Activated CD4-positive, CD25-positive, alpha-beta regulatory T cell treated with anti-CD3 and anti-CD28 coated beads, Interleukin-2, amount 50 U/mL, for 72 hours (primary cell): ENCODE measurements around the gene ZNF470.

ENCODE experiments used
- DNase-seq: peaks from one replicate; pipeline ENCODE4 v3.0.0; 2021

Gene ZNF470

GRCh38 chr19:56567274-56568120 lies at the start of gene ZNF470:
Gene ZNF470 (plus strand): TSS chr19:56567468. CDS start chr19:56570312, 2,844 bp downstream.
- peak; percentile 90 for DNase-seq

DNA sequence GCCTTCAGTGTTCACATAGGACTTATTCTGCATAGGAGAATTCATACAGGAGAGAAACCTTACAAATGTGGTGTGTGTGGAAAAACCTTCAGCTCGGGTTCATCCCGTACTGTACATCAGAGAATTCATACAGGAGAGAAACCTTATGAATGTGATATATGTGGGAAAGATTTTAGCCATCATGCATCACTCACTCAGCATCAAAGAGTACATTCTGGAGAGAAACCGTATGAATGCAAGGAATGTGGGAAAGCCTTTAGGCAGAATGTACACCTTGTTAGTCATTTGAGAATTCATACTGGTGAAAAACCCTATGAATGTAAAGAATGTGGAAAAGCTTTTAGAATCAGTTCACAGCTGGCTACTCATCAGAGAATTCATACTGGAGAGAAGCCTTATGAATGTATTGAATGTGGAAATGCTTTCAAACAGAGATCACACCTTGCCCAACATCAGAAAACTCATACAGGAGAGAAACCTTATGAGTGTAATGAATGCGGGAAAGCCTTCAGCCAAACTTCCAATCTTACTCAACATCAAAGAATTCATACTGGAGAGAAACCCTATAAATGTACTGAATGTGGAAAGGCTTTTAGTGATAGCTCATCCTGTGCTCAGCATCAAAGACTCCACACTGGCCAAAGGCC lies 41.9 kb upstream of the ZNF470 start:
- DNase-seq = no peak

DNA sequence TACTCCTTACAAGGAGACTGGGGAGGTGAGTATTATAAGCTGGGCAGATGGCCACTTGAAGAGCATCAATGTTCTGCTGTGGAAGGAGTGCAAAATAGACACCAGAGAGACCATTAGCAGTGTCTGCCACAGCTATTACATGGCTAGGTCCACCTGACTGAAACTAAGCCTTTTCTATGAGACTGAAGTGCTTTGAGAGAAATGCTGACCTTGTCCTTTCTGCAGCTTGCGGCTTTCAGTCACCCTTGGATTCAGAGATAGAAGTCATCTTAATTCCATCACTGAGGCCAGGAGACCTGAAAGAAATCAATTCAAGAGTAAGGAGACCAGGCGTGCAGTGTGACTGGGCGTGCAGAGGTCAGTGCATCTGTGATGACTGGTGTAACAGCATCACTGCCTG lies 29.8 kb upstream of the ZNF470 start:
- no peak for DNase-seq

DNA sequence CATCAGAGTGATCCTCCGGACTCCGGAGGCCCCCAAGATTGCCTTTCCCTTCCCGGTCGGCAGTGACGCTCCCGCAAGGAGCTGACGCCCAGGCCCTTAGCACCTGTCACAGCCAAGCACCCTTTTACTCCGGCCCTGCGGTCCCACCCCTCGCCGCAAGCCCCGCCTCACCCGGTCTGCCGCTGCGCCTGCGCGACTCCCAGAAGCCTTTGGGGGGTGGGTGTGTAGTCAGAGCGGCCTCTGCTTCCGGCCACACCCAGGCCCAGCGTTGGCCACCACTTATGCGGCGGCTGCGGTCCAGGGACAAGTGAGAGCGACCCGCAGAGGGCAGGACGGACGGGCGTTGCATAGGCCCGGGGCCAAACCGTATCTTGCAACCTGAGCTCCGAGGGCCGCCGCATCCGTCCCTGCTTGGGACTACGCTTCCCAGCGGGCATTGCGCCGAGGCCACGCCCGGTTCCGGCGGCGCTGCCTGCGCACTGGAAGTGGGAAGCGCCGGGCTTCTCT lies 29.0 kb upstream of the ZNF470 start:
- peak; percentile 90 for DNase-seq

DNA sequence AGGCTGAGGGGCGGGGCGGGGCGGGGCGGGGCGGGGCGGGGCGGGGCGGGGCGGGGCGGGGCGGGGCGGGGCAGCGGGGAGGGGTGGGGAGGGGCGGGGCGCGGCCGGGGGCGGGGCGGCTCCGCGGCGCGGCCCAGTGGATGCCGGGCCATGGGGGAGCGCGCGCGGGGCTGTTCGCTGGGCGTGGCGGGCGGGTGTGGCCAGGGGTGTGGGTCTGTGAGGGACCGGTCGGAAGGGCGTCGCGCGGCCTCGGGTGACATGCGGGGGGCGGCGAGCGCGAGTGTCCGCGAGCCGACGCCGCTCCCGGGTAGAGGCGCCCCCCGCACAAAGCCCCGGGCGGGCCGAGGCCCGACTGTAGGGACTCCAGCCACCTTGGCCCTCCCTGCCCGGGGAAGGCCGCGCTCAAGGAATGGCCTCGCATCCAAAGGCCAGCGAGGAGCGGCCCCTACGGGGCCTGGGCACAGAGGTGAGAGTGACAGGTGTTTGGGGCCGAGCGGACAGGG lies 28.5 kb upstream of the ZNF470 start, which contains the start of gene ZFP28:
Gene ZFP28 (plus strand): TSS at position 188 of the 503 bp plus-strand sequence. CDS start 71 bp downstream, at position 259.
- peak; percentile 64 for DNase-seq

- DNase-seq = no peak
Observed at GRCh38 chr19:56543776-56544175, 23.5 kb upstream of the ZNF470 start.

- DNase-seq = no peak
Observed at GRCh38 chr19:56547535-56547934, 19.7 kb upstream of the ZNF470 start.

DNA sequence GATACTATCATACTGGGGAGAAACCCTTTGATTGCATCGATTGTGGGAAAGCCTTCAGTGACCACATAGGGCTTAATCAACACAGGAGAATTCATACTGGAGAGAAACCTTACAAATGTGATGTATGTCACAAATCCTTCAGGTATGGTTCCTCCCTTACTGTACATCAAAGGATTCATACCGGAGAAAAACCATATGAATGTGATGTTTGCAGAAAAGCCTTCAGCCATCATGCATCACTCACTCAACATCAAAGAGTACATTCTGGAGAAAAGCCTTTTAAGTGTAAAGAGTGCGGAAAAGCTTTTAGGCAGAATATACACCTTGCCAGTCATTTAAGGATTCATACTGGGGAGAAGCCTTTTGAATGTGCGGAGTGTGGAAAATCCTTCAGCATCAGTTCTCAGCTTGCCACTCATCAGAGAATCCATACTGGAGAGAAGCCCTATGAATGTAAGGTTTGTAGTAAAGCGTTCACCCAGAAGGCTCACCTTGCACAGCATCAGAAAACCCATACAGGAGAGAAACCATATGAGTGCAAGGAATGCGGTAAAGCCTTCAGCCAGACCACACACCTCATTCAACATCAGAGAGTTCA lies 12.9 kb upstream of the ZNF470 start:
- no peak for DNase-seq

DNA sequence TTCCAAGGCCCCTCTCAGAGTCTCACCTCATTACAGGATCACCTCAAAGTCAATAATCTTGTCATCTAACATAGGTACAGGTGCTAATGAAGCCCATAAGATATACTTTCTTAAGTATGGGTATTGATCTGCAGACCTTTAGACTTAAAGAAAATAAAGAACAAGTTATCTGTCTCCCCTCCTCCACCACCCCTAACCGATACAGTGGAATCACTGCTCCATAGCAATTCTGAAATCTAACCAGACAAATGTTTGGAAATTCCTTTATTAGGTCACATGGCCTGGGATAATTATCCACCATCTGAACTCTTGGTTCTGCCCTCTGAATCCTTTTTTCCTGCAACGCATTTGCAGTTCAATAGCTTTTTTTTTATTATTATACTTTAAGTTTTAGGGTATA lies 4.5 kb upstream of the ZNF470 start:
- no peak for DNase-seq

DNA sequence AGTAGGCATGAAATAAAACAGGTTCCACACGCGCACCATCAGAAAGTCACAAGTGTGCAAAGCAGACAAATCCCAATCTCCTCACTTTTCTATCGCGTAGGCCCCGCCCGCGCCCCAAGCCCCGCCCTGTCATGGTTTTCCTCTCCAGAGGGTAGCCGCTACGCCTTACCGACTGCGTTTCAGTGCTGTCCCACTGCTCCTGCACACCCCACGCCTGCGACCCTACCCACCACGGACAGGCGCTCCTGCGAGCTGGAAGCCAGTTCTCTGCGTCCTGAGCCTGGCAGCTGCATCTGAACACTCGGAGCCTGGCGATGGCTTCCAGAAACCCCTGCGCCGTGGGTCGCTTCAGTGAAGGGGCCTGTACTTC lies 379 bp upstream of the ZNF470 start:
- DNase-seq = no peak

GRCh38 chr19:56572589-56572988 lies 5.3 kb downstream of the ZNF470 start:
- no peak for DNase-seq

GRCh38 chr19:56573914-56574313 lies 6.6 kb downstream of the ZNF470 start:
- DNase-seq = no peak

- DNase-seq = no peak
Observed at GRCh38 chr19:56577719-56578602, 10.7 kb downstream of the ZNF470 start.

DNA sequence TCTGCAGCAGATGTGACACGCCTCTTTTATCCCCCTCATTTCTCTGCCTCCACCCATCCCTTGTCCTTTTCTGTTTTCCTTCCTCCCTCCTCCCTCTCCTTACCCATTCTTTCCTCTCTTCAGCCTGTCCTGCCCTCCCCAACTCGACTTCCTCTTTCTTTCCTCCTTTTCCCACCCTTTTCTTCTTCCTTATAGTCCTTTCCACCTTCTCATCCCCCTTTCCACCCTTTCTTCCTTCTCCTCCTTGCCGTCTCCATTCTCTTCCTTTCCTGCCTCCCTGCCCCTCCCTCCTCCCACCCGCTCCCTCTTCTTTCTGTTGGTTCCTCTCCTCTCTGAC lies 27.1 kb downstream of the ZNF470 start:
- DNase-seq = no peak

DNA sequence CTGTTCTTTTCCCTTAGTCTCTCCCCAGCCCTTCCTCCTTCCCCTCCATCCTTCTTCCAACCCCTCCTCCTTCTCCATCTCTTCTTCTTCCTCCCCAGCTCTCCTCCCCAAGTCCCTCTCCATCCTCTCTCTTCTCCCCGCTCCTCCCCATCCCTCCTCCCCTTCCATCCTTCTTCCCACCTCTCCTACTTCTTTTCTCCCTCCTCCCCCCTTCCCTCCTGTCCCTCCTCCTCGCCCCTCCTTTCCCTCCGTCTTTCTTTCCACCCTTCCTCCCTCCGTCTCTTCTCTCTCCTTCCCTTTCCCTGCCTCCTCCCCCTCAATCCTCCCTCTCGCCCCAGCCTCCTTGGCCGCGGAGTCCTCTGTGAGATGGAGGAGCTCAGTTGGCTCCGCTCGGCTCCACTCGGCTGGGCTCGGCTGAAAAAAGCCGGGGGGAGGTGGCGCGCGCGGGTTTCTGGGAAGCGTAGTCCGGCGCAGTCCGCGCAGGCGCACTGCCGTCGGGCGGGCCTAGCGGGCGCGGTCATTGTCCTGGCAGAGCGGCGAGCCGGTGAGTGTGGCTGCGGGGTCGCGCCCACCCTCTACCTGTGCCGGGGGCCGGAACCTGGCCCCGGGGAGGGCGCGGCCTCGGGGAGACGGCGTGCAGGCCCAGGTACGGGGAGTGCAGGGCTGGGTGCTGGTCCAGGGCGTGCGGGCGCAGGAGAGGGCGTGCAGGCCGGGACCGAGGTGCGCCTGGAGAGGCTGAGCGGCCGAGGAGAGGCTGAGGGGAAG lies 27.7 kb downstream of the ZNF470 start, which contains the start of gene ZNF71:
Gene ZNF71 (plus strand): TSS at position 520 of the 765 bp plus-strand sequence. CDS start 6,257 bp downstream, outside the sequence.
- DNase-seq = peak; percentile 89

GRCh38 chr19:56595548-56595899 lies 28.3 kb downstream of the ZNF470 start:
- DNase-seq = no peak

DNA sequence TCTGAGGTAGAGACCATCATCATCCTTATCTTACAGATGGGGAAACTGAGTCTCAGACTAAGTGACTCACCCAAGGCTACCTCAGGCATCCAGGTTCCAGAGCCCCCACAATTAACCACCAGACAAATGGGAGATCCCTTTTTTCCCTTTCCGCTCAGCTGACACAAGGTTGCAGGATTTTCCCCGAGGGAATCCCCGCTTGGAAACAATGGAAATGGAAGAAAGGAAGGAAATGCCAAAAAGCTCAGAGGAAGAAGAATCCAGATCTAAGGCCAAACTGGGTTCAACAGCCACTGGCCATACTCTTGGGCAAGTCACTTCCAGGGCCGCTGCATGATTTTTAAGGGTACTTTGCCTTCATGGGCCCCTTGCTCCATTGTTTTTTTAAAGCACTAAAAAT lies 29.4 kb downstream of the ZNF470 start:
- no peak for DNase-seq

- no peak for DNase-seq
Observed at GRCh38 chr19:56597696-56598095, 30.4 kb downstream of the ZNF470 start.

DNA sequence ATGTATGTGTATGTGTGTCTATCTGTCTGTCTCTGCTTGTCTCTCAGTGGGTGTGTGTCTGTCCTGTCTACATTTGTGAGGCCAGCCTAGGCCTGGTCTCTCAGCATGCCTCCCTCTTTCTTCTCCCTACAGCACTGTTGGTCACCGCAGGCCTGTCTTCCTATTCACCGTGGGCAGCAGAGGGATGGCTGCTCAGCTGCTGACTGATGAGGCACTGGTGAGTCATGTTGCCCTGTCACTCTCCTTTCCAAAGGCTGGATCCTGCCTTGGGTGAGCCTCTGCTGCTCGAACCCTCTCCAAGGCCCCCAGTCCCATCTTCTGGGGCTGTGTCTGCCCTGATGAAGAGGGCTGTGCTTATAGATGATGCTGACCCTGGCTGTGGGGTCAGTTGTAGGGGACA lies 34.1 kb downstream of the ZNF470 start:
- no peak for DNase-seq

- no peak for DNase-seq
Observed at GRCh38 chr19:56603829-56604228, 36.6 kb downstream of the ZNF470 start.

- DNase-seq = no peak
Observed at GRCh38 chr19:56608274-56608964, 41.2 kb downstream of the ZNF470 start.
